ENCODE measurements around the gene MACROD1.

Gene MACROD1

GRCh38 chr11:64107303-64107702 lies 58.6 kb downstream of the MACROD1 start:
- DNase-seq, result no peak

- DNase-seq, result no peak
These were observed 61.3 kb downstream of the MACROD1 start for GRCh38 chr11:64104632-64105031.

GRCh38 chr11:64103277-64103985 lies 62.5 kb downstream of the MACROD1 start:
- DNase-seq, result no peak

GRCh38 chr11:64102005-64102738 lies 63.7 kb downstream of the MACROD1 start:
- no peak for DNase-seq

GRCh38 chr11:64101461-64101860 lies 64.5 kb downstream of the MACROD1 start:
- DNase-seq, result no peak

GRCh38 chr11:64100782-64101353 lies 65.0 kb downstream of the MACROD1 start:
- no peak for DNase-seq

GRCh38 chr11:64100360-64100759 lies 65.6 kb downstream of the MACROD1 start:
- no peak for DNase-seq

GRCh38 chr11:64099436-64099835 lies 66.5 kb downstream of the MACROD1 start:
- no peak for DNase-seq

- no peak for DNase-seq
These were observed 67.5 kb downstream of the MACROD1 start for GRCh38 chr11:64098318-64098831.

- DNase-seq, result no peak
These were observed 68.2 kb downstream of the MACROD1 start for GRCh38 chr11:64097468-64098317.

- DNase-seq, result no peak
These were observed 69.1 kb downstream of the MACROD1 start for GRCh38 chr11:64096835-64097234.

GRCh38 chr11:64095949-64096348 lies 70.0 kb downstream of the MACROD1 start:
- DNase-seq, result no peak

GRCh38 chr11:64095273-64095817 lies 70.6 kb downstream of the MACROD1 start:
- no peak for DNase-seq

GRCh38 chr11:64094463-64095260 lies 71.3 kb downstream of the MACROD1 start:
- peak; percentile 72 for DNase-seq

GRCh38 chr11:64093233-64094039 lies 72.5 kb downstream of the MACROD1 start:
- DNase-seq, result no peak

GRCh38 chr11:64092761-64093136 lies 73.2 kb downstream of the MACROD1 start:
- DNase-seq, result no peak

- DNase-seq, result peak; percentile 61
These were observed 73.7 kb downstream of the MACROD1 start for GRCh38 chr11:64092111-64092760.

GRCh38 chr11:64090806-64091516 lies 75.0 kb downstream of the MACROD1 start:
- peak; percentile 44 for DNase-seq
